ENCODE data around the gene PARVG.
"Not testable (repeated sequence)": the region's sequence is repeated elsewhere in the genome, so short reads cannot be mapped to it uniquely, and the experiment has no call there.

DNA sequence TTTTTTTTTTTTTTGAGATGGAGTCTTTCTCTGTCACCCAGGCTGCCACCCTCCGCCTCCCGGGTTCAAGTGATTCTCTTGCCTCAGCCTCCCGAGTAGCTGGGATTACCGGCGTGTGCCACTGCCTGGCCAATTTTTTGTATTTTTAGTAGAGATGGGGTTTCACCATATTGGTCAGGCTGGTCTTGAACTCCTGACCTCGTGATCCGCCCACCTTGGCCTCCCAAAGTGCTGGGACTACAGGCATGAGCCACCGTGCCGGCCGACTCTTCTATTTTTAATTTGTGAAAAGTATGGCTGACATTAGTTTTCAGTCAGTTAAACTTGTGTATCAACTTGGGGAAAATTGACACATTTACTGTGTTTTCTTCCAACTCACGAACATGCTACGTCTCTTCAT is 53.6 kb downstream of the PARVG start:
- not testable (repeated sequence) for TF ChIP-seq SUZ12 (IDR thresholded peaks at IDR 0.05); ZNF384 (IDR thresholded peaks at IDR 0.05); SP1 (IDR thresholded peaks at IDR 0.05); HDGF (IDR thresholded peaks at IDR 0.05; ENCODE audit: borderline replicate concordance); FOXK2 (IDR thresholded peaks at IDR 0.05); FOXM1 (IDR thresholded peaks at IDR 0.05; ENCODE audit: borderline replicate concordance); FOXA1 (IDR thresholded peaks at IDR 0.05); ELF4 (IDR thresholded peaks at IDR 0.05); NFRKB (IDR thresholded peaks at IDR 0.05); BHLHE40 (IDR thresholded peaks at IDR 0.05; ENCODE audit: borderline replicate concordance); TARDBP (IDR thresholded peaks at IDR 0.05); ARNT (IDR thresholded peaks at IDR 0.05); L3MBTL2 (conservative IDR thresholded peaks at IDR 0.05)

Measured in HEK293T (cell line).